Measurements from ENCODE around the gene ZGRF1.

- TF ChIP-seq CTCF (IDR thresholded peaks at IDR 0.05) (no peak), EP300 (IDR thresholded peaks at IDR 0.05) (no peak), POLR2A (IDR thresholded peaks at IDR 0.05) (no peak)
Observed at GRCh38 chr4:112526061-112526460, 110.6 kb downstream of the ZGRF1 start.
